Gastrocnemius medialis (tissue), 4 donors: Measurements from ENCODE around the gene BRICD5.

Experiments
- CTCF ChIP-seq, 5 experiments: fragments of 450-650 bp in 3 of 5; fragments of 200-600 bp in 2 of 5; sonication (generic) in 2 of 5; IDR thresholded peaks in 4 of 5; conservative IDR thresholded peaks in 1 of 5; 1 replicate in 4 of 5; 2 replicates in 1 of 5; pipeline ENCODE4 v1.5.1; 2016 to 2019; ENCODE audit warnings: antibody characterized with exemption in 5 of 5, mild to moderate bottlenecking in 3 of 5, moderate library complexity in 3 of 5
- POLR2A ChIP-seq, 2 donors: fragments of 450-650 bp; IDR thresholded peaks; one replicate each; pipeline ENCODE4 v1.6.1; 2017; ENCODE audit warnings: antibody characterized with exemption in 2 of 2, mild to moderate bottlenecking in 2 of 2, moderate library complexity in 2 of 2

DNA sequence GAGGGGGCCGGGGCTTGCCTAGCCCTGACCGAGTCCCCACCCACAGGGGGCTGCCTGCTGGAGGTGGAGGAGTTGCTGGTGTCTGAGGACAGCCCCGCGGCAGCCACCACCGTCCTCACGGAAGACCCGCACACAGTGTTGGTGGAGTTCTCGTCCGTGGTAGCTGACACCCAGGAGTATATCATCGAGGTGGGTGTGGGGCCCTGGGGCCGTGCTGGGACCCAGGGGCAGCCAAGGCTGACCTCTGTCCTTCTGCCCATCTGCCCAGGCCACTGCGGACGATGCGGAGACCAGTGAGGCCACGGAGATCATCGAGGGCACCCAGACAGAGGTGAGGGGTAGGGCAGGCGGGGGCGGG, 24.1 kb upstream of the BRICD5 start:
- TF ChIP-seq CTCF (IDR thresholded peaks at IDR 0.05 in 4 of 5, conservative IDR thresholded peaks at IDR 0.05 in 1 of 5) (no peak), POLR2A (IDR thresholded peaks at IDR 0.05) (no peak)
